ENCODE measurements around the gene STK39.

DNA sequence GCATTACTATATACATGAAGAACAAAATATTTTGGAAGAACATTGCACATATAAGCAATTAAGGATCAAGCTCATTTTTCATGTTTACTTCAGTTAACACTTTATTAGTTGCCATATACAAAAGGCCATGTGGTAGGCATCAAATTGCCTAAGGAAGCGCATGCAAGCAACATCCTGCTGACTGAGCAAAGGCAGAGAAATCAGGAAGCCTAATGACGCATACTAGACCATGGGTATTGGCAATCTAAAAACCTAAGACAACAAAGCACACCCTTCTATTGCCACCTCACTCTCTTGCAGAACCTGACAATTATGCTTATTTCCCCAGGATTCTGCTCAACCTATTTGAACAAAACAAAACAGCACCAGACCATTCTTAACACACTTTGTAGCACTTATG is 171.9 kb downstream of the STK39 start:
- TF ChIP-seq RAD21 (conservative IDR thresholded peaks at IDR 0.05), result no peak
- TF ChIP-seq, protein P1, sequence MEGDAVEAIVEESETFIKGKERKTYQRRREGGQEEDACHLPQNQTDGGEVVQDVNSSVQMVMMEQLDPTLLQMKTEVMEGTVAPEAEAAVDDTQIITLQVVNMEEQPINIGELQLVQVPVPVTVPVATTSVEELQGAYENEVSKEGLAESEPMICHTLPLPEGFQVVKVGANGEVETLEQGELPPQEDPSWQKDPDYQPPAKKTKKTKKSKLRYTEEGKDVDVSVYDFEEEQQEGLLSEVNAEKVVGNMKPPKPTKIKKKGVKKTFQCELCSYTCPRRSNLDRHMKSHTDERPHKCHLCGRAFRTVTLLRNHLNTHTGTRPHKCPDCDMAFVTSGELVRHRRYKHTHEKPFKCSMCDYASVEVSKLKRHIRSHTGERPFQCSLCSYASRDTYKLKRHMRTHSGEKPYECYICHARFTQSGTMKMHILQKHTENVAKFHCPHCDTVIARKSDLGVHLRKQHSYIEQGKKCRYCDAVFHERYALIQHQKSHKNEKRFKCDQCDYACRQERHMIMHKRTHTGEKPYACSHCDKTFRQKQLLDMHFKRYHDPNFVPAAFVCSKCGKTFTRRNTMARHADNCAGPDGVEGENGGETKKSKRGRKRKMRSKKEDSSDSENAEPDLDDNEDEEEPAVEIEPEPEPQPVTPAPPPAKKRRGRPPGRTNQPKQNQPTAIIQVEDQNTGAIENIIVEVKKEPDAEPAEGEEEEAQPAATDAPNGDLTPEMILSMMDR (IDR thresholded peaks at IDR 0.05; ENCODE audit: poor library complexity, severe bottlenecking), result no peak
